GM10266 (cell line): Measurements from ENCODE around the gene CCDC74A.
"Not testable (repeated sequence)": the region's sequence is repeated elsewhere in the genome, so short reads cannot be mapped to it uniquely, and the experiment has no call there.

ENCODE experiments used
- DNase-seq: peaks from one replicate; pipeline ENCODE4 v3.0.0; 2012; ENCODE audit errors: extremely low spot score
- CTCF ChIP-seq: IDR thresholded peaks from 2 replicates; pipeline ENCODE4 v1.5.1; 2012; ENCODE audit warnings: mild to moderate bottlenecking, low read depth; ENCODE audit not compliant: control insufficient read depth, insufficient read depth; ENCODE audit errors: missing control alignments

CCDC74A gene

GRCh38 chr2:131556998-131557397 is 29.3 kb downstream of the CCDC74A start:
- DNase-seq, result no peak
- TF ChIP-seq CTCF, result no peak

- DNase-seq, result no peak
- TF ChIP-seq CTCF, result no peak
Measured at GRCh38 chr2:131557558-131558321, 30.1 kb downstream of the CCDC74A start.

- TF ChIP-seq CTCF, result no peak
- DNase-seq, result no peak
Measured at GRCh38 chr2:131566371-131566770, 38.7 kb downstream of the CCDC74A start.

GRCh38 chr2:131567891-131568290 is 40.2 kb downstream of the CCDC74A start:
- no peak for TF ChIP-seq CTCF
- no peak for DNase-seq

GRCh38 chr2:131568401-131568800 is 40.7 kb downstream of the CCDC74A start:
- DNase-seq, result not testable (repeated sequence)

- no peak for TF ChIP-seq CTCF
Measured at GRCh38 chr2:131572175-131572574, 44.5 kb downstream of the CCDC74A start.

GRCh38 chr2:131577812-131578211 is 50.1 kb downstream of the CCDC74A start:
- DNase-seq, result no peak
- no peak for TF ChIP-seq CTCF

More at GRCh38 chr2:131572175-131572574, 44.5 kb downstream of the CCDC74A start:
- DNase-seq, result no peak
